Brain microvascular endothelial cell (primary cell): ENCODE measurements around the gene CACTIN.

Experiments used
- DNase-seq: peaks from one replicate; pipeline ENCODE4 v3.0.0-alpha.2; 2020
- H3K27ac ChIP-seq: fragments of 250-450 bp; sonication (Bioruptor Pico); 2 replicates; pipeline ENCODE4 v1.5.1; 2020; ENCODE audit warnings: mild to moderate bottlenecking, moderate library complexity
- H3K27me3 ChIP-seq: fragments of 250-450 bp; sonication (Bioruptor Pico); replicated peaks from 2 replicates; pipeline ENCODE4 v1.5.1; 2020; ENCODE audit warnings: mild to moderate bottlenecking
- H3K36me3 ChIP-seq: fragments of 250-450 bp; sonication (Bioruptor Pico); replicated peaks from 2 replicates; pipeline ENCODE4 v1.5.1; 2020; ENCODE audit warnings: mild to moderate bottlenecking
- H3K4me3 ChIP-seq: 2 replicates; pipeline ENCODE4 v1.5.1; 2011; ENCODE audit warnings: low read depth, mild to moderate bottlenecking, control low read depth, low read length, moderate library complexity
- CTCF ChIP-seq: IDR thresholded peaks from 2 replicates; pipeline ENCODE4 v1.5.1; 2011; ENCODE audit warnings: low read depth, mild to moderate bottlenecking, moderate library complexity, low read length, control low read depth, inconsistent platforms; ENCODE audit errors: missing control alignments
- in situ Hi-C: cut with HindIII; loops from 2 replicates; pipeline ENCODE4 v1.10.0; 2017; ENCODE audit warnings: low sequenced_read_pairs, low pct_ligation_motif_present

Gene CACTIN

GRCh38 chr19:3658870-3659745 is 32.5 kb upstream of the CACTIN start:
- in situ Hi-C loops, result no loop called here
- Histone ChIP-seq H3K4me3 (no peak overlapping the region), H3K27me3 (no peaks in the 10 kb centered on the region), H3K36me3 (peaks cover 38% of the 10 kb centered on the region), H3K27ac (no peak overlapping the region)
- no peak for DNase-seq
- no peak for TF ChIP-seq CTCF

- no peak for DNase-seq
- Histone ChIP-seq H3K27me3 (no peaks in the 10 kb centered on the region), H3K4me3 (no peak overlapping the region), H3K36me3 (peaks cover 41% of the 10 kb centered on the region), H3K27ac (no peak overlapping the region)
- in situ Hi-C loops, result no loop called here
- no peak for TF ChIP-seq CTCF
Observed at GRCh38 chr19:3658004-3658869, 31.6 kb upstream of the CACTIN start.

GRCh38 chr19:3657395-3657769 is 30.8 kb upstream of the CACTIN start:
- DNase-seq, result no peak
- in situ Hi-C loops, result no loop called here
- H3K36me3 ChIP-seq, result peaks cover 50% of the 10 kb centered on the region
- no peak overlapping the region for H3K4me3 ChIP-seq
- no peaks in the 10 kb centered on the region for H3K27me3 ChIP-seq
- H3K27ac ChIP-seq, result no peak overlapping the region
- TF ChIP-seq CTCF, result no peak

- peak; percentile 30 for TF ChIP-seq CTCF
- in situ Hi-C loops, result no loop called here
- Histone ChIP-seq H3K4me3 (no peak overlapping the region), H3K27me3 (no peaks in the 10 kb centered on the region), H3K36me3 (peaks cover 48% of the 10 kb centered on the region), H3K27ac (no peak overlapping the region)
- no peak for DNase-seq
Observed at GRCh38 chr19:3656747-3657394, 30.3 kb upstream of the CACTIN start.

- Histone ChIP-seq H3K4me3 (no peak overlapping the region), H3K27me3 (no peaks in the 10 kb centered on the region), H3K36me3 (peaks cover 46% of the 10 kb centered on the region), H3K27ac (peak overlapping the region; percentile 23)
- in situ Hi-C loops, result no loop called here
- TF ChIP-seq CTCF, result no peak
- no peak for DNase-seq
Observed at GRCh38 chr19:3656073-3656746, 29.6 kb upstream of the CACTIN start.
